ENCODE data around the gene MYOC.
"Not testable (repeated sequence)": the region's sequence is repeated elsewhere in the genome, so short reads cannot be mapped to it uniquely, and the experiment has no call there.

The MYOC gene

DNA sequence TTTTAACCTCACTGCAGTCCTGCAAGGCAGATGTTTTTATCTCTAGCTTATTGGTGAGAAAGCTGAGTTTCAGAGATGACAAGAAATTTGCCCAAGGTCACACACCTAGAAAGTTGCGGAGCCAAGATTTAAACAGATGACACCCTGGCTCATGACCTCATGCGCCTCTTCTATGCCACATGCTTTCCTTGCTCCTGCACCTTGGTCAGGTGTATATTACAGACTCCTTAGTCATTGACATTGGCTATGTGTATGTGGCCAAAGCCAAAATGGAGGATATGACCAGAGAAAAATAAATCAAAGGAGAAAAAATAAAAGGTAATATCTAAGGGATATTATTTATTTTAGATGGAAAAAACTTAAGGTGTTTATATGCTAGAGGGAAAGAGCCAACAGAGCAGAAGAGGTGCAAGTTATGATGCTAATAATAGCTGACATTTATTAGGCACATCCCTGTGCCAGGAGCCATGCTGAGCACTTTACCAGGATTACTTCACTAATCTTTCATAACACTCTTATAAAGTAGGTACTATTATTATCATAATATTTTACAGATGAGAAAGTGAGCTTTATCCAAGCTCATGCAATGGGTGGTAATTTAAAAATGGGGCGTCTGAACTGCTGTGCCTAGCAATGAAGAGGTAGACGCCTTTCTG lies 13.8 kb upstream of the MYOC start:
- no peak overlapping the region for H3K4me3 ChIP-seq (ENCODE audit: low read depth in 1 of 5, low read length in 5 of 5)
- no peaks in the 10 kb centered on the region for H3K36me3 ChIP-seq (ENCODE audit: control insufficient read depth in 5 of 5, insufficient read depth in 5 of 5, low read length in 5 of 5)
- H3K9ac ChIP-seq (ENCODE audit: low read length in 5 of 5), result no peak overlapping the region
- H3K4me1 ChIP-seq (ENCODE audit: control insufficient read depth in 5 of 5, insufficient read depth in 5 of 5, low read length in 5 of 5), result no peaks in the 10 kb centered on the region
- H3K27me3 ChIP-seq (ENCODE audit: control insufficient read depth in 5 of 5, insufficient read depth in 4 of 5, low read length in 5 of 5), result no peaks in the 10 kb centered on the region
- H3K9me3 ChIP-seq (ENCODE audit: control insufficient read depth in 5 of 5, low read length in 5 of 5), result no peaks in the 10 kb centered on the region
- no peak overlapping the region for H3K27ac ChIP-seq (ENCODE audit: low read depth, low read length)

DNA sequence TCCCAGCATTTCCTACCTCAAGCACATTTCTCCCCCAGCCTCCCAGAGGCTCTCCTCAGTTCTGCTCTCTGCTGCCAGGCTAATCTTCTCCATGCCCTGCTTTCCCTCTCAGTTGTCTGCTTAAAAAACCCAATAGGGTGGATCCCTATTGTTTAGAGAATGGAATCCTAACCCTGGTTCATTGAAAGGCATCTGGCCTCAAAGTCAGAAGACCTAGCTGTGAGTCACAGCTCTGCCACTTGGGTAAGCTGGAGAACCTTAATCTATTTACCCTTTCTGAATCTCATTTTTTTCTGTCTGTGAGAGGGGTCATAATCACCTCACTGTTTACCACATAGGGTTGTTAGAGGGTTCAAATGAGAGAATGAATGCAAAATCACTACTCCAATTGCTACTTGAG lies 12.5 kb upstream of the MYOC start:
- Histone ChIP-seq H3K4me1 (ENCODE audit: control insufficient read depth in 5 of 5, insufficient read depth in 5 of 5, low read length in 5 of 5) (no peaks in the 10 kb centered on the region), H3K4me3 (ENCODE audit: low read depth in 1 of 5, low read length in 5 of 5) (no peak overlapping the region), H3K9ac (ENCODE audit: low read length in 5 of 5) (no peak overlapping the region), H3K27ac (ENCODE audit: low read depth, low read length) (no peak overlapping the region), H3K9me3 (ENCODE audit: control insufficient read depth in 5 of 5, low read length in 5 of 5) (no peaks in the 10 kb centered on the region), H3K36me3 (ENCODE audit: control insufficient read depth in 5 of 5, insufficient read depth in 5 of 5, low read length in 5 of 5) (no peaks in the 10 kb centered on the region), H3K27me3 (ENCODE audit: control insufficient read depth in 5 of 5, insufficient read depth in 4 of 5, low read length in 5 of 5) (no peaks in the 10 kb centered on the region)

DNA sequence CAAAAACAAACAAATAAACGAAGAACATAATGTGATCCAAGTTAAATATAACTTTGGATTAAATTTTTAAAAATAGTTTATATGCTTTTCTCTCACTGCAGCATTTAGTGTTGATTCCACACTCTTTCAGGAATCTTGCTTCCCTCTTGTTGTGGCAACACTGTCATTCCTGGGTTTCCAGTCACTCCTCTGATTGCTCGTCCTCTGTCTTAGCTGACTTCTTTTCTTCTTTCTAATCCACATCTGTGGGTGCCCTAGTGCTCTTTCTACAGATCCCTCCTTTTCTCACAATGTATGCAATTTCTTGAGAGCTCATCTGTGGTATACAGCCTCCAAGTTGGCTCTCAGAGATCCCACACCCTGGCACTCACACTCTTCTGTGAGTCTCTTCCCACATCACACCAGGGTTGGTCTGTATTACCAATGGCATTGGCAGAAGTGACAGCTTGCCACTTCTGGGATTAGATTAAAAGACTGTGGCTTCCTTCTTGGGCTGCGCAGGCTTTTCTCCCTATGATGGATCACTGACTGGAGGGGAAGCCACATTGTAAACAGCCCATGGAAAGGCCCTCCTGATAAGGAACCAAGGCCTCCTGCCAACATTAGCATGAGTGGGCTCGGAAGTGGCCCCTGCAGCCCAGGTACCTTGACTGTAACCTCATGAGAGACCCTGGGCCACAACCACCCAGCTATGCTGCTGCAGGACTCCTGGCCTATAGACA lies 11.5 kb upstream of the MYOC start:
- H3K9ac ChIP-seq (ENCODE audit: low read length in 5 of 5), result no peak overlapping the region
- H3K4me3 ChIP-seq (ENCODE audit: low read depth in 1 of 5, low read length in 5 of 5), result no peak overlapping the region
- no peaks in the 10 kb centered on the region for H3K36me3 ChIP-seq (ENCODE audit: control insufficient read depth in 5 of 5, insufficient read depth in 5 of 5, low read length in 5 of 5)
- no peaks in the 10 kb centered on the region for H3K9me3 ChIP-seq (ENCODE audit: control insufficient read depth in 5 of 5, low read length in 5 of 5)
- no peaks in the 10 kb centered on the region for H3K27me3 ChIP-seq (ENCODE audit: control insufficient read depth in 5 of 5, insufficient read depth in 4 of 5, low read length in 5 of 5)
- no peaks in the 10 kb centered on the region for H3K4me1 ChIP-seq (ENCODE audit: control insufficient read depth in 5 of 5, insufficient read depth in 5 of 5, low read length in 5 of 5)
- no peak overlapping the region for H3K27ac ChIP-seq (ENCODE audit: low read depth, low read length)

DNA sequence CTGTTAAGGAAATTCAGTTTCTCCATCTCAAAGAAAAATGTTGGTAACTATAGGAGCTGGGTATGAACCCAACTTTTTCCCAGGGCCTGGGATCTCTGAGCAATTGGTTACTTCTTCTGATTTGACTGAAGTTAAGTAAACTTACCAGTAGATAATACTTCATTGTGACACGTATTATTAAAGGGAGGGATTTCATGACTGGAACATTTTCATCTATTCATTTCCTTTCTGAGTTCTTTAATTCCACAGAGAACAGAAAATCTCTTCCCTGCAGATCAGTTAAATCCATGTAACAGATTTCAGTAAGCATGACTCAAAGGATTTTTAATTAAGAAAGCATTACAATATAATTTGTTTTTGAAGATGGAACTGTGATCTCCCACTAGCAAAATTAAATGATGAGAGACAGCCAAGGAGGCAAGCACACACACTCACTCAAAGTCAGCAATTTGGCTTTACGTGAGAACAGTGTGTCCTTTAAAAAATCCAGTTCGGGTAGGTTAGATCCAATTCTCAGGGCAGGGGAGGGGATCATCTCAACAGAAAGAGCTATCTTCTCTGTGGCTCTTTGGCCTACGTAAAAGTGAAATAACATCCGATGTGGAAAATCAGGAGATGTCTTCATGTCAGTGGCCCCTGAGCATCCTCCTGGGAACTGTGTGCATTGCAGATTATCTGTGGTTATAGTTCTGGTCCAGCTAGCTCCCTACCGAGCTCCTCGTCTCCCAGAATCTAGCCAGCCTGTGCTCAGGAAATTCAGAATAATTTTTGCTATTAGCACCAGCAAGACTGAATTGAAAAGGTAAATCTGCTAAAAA lies 10.8 kb upstream of the MYOC start:
- Histone ChIP-seq H3K27ac (ENCODE audit: low read depth, low read length) (no peak overlapping the region), H3K4me1 (ENCODE audit: control insufficient read depth in 5 of 5, insufficient read depth in 5 of 5, low read length in 5 of 5) (no peaks in the 10 kb centered on the region), H3K36me3 (ENCODE audit: control insufficient read depth in 5 of 5, insufficient read depth in 5 of 5, low read length in 5 of 5) (no peaks in the 10 kb centered on the region), H3K9me3 (ENCODE audit: control insufficient read depth in 5 of 5, low read length in 5 of 5) (no peaks in the 10 kb centered on the region), H3K4me3 (ENCODE audit: low read depth in 1 of 5, low read length in 5 of 5) (no peak overlapping the region), H3K27me3 (ENCODE audit: control insufficient read depth in 5 of 5, insufficient read depth in 4 of 5, low read length in 5 of 5) (no peaks in the 10 kb centered on the region), H3K9ac (ENCODE audit: low read length in 5 of 5) (no peak overlapping the region)

DNA sequence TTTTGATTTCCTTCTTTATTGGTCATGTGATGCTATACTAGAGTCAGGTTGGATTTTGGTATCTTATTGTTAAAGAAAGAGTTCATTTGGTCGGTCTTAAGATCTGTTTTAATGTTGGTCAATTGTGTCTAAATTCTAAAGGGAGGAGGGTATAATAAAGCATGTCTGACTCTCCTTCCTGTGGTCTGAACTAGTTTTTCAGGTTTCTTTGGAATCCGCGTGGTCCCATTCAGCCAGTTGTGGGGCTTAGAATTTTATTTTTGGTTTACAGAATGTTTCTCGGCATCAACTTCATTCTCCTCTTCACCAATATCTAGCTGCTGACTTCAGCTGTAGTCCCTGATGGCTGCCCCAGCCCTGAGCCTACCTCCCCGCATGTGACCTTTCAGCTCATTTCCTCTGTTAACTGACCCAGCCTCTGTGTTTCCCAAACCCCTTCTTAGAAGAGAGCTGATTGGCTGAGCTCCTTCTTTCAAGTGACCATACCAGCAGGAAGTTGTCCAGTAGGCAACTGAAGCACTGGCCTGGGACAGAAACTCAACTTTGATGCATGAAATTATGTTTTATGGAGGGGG lies 8.7 kb upstream of the MYOC start:
- no peaks in the 10 kb centered on the region for H3K27me3 ChIP-seq (ENCODE audit: control insufficient read depth in 5 of 5, insufficient read depth in 4 of 5, low read length in 5 of 5)
- no peak overlapping the region for H3K9ac ChIP-seq (ENCODE audit: low read length in 5 of 5)
- peaks cover 0 to 5% (median 5%) of the 10 kb centered on the region in 5 donors for H3K4me1 ChIP-seq (ENCODE audit: control insufficient read depth in 5 of 5, insufficient read depth in 5 of 5, low read length in 5 of 5)
- no peak overlapping the region for H3K27ac ChIP-seq (ENCODE audit: low read depth, low read length)
- no peaks in the 10 kb centered on the region for H3K9me3 ChIP-seq (ENCODE audit: control insufficient read depth in 5 of 5, low read length in 5 of 5)
- no peaks in the 10 kb centered on the region for H3K36me3 ChIP-seq (ENCODE audit: control insufficient read depth in 5 of 5, insufficient read depth in 5 of 5, low read length in 5 of 5)
- H3K4me3 ChIP-seq (ENCODE audit: low read depth in 1 of 5, low read length in 5 of 5), result no peak overlapping the region

DNA sequence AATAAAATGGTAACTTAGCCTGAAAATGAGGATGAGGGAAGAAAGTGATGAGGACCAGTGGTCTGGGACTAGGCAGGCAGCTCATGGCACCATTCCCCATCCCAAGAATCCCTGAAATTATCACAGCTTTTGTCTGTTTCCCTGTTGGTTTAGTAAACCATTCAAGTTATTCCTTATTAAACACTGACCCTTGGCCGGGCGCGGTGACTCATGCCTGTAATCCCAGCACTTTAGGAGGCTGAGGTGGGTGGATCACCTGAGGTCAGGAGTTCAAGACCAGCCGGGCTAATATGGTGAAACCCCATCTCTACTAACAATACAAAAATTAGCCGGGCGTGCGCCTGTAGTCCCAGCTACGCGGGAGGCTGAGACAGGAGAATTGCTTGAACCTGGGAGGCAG lies 3.7 kb upstream of the MYOC start:
- H3K27ac ChIP-seq (ENCODE audit: low read depth, low read length); H3K36me3 ChIP-seq (ENCODE audit: control insufficient read depth in 5 of 5, insufficient read depth in 5 of 5, low read length in 5 of 5); H3K4me3 ChIP-seq (ENCODE audit: low read depth in 1 of 5, low read length in 5 of 5); H3K27me3 ChIP-seq (ENCODE audit: control insufficient read depth in 5 of 5, insufficient read depth in 4 of 5, low read length in 5 of 5); H3K9me3 ChIP-seq (ENCODE audit: control insufficient read depth in 5 of 5, low read length in 5 of 5); H3K9ac ChIP-seq (ENCODE audit: low read length in 5 of 5): not testable (repeated sequence)
- H3K4me1 ChIP-seq (ENCODE audit: control insufficient read depth in 5 of 5, insufficient read depth in 5 of 5, low read length in 5 of 5), result peaks cover 16 to 37% (median 28%) of the 10 kb centered on the region in 5 donors

DNA sequence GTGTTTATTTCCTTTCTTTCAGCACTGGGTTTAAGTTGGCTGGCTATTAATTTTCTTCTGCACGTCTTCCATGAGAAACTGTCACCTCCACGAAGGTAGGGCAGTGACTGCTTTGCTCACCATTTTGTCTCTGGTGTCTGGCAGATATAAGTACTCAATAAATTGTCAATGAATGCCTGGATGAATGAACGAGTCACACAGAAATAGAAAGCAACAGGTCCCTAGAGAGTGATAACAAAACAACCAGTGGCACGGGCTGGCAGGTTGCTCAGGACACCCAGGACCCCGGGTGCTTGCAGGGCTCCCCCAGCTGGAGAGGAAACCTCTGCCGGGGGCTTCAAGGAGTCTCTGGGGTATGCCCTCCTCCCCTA lies 3.2 kb upstream of the MYOC start:
- H3K9ac ChIP-seq (ENCODE audit: low read length in 5 of 5), result no peak overlapping the region
- H3K4me3 ChIP-seq (ENCODE audit: low read depth in 1 of 5, low read length in 5 of 5), result peak overlapping the region in 3 of 5 donors; percentile 1 to 51 (median 45)
- H3K36me3 ChIP-seq (ENCODE audit: control insufficient read depth in 5 of 5, insufficient read depth in 5 of 5, low read length in 5 of 5), result no peaks in the 10 kb centered on the region
- H3K27me3 ChIP-seq (ENCODE audit: control insufficient read depth in 5 of 5, insufficient read depth in 4 of 5, low read length in 5 of 5), result no peaks in the 10 kb centered on the region
- no peaks in the 10 kb centered on the region for H3K9me3 ChIP-seq (ENCODE audit: control insufficient read depth in 5 of 5, low read length in 5 of 5)
- H3K27ac ChIP-seq (ENCODE audit: low read depth, low read length), result peak overlapping the region; percentile 59
- H3K4me1 ChIP-seq (ENCODE audit: control insufficient read depth in 5 of 5, insufficient read depth in 5 of 5, low read length in 5 of 5), result peaks cover 16 to 37% (median 28%) of the 10 kb centered on the region in 5 donors

DNA sequence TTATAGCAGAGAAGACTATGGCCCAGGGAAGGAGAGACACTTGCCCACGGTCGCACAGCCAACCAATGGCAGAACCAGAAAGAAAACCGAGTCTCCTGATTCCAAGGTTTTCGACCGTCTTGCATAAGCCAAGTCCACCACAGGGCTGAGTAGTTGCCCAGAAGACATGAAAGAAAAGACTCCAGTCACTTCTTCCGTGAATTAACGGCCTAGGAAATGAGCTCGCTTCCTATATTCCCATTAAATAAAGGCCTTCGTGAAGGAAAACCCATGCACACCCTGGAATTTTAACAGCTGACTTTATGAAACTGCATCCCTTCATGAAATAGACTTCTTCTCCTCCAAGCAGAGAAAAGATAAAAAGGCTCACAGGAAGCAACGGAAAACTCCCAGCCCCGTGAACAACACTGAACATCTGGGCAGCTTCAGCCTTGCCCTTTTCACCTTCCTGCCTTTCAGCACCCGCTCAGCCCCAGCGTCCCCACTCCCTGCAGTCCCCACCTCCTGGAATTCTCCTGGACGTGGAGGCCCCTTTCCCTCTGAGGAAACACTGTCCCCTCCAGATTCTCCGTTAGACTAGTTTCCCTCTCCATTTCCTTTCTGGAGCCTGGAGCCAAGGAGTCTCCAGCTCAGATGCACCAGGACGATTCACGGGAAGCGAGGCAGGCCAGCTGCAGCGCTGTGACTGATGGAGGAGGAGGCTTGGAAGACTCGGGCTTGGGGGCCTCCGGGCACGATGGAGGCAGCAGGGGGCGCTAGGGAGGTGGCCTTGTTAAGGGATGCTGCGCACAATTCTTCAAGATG lies 2.7 kb upstream of the MYOC start:
- Histone ChIP-seq H3K9me3 (ENCODE audit: control insufficient read depth in 5 of 5, low read length in 5 of 5) (no peaks in the 10 kb centered on the region), H3K27ac (ENCODE audit: low read depth, low read length) (peak overlapping the region; percentile 59), H3K9ac (ENCODE audit: low read length in 5 of 5) (peak overlapping the region in 2 of 5 donors; percentile 38 to 45), H3K27me3 (ENCODE audit: control insufficient read depth in 5 of 5, insufficient read depth in 4 of 5, low read length in 5 of 5) (no peaks in the 10 kb centered on the region), H3K4me1 (ENCODE audit: control insufficient read depth in 5 of 5, insufficient read depth in 5 of 5, low read length in 5 of 5) (peaks cover 16 to 37% (median 28%) of the 10 kb centered on the region in 5 donors), H3K36me3 (ENCODE audit: control insufficient read depth in 5 of 5, insufficient read depth in 5 of 5, low read length in 5 of 5) (no peaks in the 10 kb centered on the region), H3K4me3 (ENCODE audit: low read depth in 1 of 5, low read length in 5 of 5) (peak overlapping the region; percentile 1 to 51 (median 38))

DNA sequence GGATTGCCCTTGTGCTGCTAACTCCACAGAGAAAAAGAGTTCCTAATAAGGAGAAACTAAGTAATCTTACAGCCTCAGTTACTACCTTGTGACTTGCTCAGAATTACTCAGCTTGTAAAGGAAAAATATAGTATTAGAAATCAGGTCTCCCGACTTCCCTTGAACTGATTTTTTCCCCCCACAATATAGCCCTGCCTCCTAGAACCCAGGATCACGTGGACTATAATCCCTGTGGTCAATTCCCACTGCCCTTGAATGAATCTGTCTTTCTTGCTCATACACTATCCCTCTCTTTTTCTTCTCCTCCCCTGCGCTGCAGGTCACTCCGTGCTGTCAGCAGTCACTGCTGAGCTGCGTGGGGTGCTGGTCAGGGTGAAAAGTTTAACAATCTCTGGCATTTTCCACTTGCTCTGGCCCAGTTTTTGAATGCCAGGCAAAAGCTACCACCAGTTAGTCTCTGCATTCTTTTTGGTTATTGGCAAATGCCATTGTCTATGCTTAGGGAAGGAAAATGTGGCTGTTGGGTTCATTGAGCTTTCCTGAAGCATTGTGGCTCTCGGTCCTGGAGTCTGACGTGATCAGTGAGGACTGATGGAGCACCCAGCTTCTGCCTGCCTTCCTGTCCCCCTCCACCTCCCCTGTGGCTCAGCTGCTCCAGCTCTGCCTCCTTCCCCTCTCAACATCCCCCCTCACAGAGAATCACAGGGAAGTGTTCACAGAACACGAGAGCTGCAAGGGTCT lies 1.9 kb upstream of the MYOC start:
- Histone ChIP-seq H3K9me3 (ENCODE audit: control insufficient read depth in 5 of 5, low read length in 5 of 5) (no peaks in the 10 kb centered on the region), H3K27me3 (ENCODE audit: control insufficient read depth in 5 of 5, insufficient read depth in 4 of 5, low read length in 5 of 5) (no peaks in the 10 kb centered on the region), H3K4me1 (ENCODE audit: control insufficient read depth in 5 of 5, insufficient read depth in 5 of 5, low read length in 5 of 5) (peaks cover 16 to 37% (median 28%) of the 10 kb centered on the region in 5 donors), H3K36me3 (ENCODE audit: control insufficient read depth in 5 of 5, insufficient read depth in 5 of 5, low read length in 5 of 5) (no peaks in the 10 kb centered on the region), H3K4me3 (ENCODE audit: low read depth in 1 of 5, low read length in 5 of 5) (peak overlapping the region; percentile 7 to 51 (median 25)), H3K27ac (ENCODE audit: low read depth, low read length) (peak overlapping the region; percentile 59), H3K9ac (ENCODE audit: low read length in 5 of 5) (peak overlapping the region in 2 of 5 donors; percentile 27 to 38)

All from subcutaneous abdominal adipose tissue (tissue), 5 donors.